GM19438 (cell line): ENCODE data around the gene KDM7A.
A peak's percentile ranks its signal among the peaks of the same experiment; 100 is the strongest.
"Not testable (repeated sequence)": the region's sequence is repeated elsewhere in the genome, so short reads cannot be mapped to it uniquely, and the experiment has no call there.

Source experiments
- ATAC-seq: cut with Tn5 transposase; IDR thresholded peaks from one replicate; pipeline ENCODE4 v1.9.1; 2021; ENCODE audit warnings: low read depth; ENCODE audit not compliant: unreplicated experiment

Gene KDM7A

DNA sequence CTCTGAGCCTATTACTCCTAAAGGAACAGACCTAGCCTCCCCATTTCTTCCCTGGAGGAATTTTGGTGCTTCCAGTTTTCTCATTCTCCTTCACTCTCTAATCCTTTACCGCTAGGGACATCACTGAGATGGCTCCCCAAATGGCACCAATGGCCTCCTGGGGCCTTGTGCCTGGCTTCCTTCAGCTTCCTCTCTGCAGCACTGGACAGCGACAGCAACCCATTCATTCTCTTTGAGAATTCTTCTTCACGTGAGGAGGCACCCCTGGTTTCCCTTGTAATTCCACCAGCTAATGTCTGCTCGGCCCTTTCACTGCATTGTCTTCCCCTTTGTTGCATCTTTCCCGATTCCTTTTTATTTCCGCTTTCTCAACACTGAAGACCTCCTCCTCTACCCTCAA lies 24.6 kb upstream of the KDM7A start:
- ATAC-seq: no peak

DNA sequence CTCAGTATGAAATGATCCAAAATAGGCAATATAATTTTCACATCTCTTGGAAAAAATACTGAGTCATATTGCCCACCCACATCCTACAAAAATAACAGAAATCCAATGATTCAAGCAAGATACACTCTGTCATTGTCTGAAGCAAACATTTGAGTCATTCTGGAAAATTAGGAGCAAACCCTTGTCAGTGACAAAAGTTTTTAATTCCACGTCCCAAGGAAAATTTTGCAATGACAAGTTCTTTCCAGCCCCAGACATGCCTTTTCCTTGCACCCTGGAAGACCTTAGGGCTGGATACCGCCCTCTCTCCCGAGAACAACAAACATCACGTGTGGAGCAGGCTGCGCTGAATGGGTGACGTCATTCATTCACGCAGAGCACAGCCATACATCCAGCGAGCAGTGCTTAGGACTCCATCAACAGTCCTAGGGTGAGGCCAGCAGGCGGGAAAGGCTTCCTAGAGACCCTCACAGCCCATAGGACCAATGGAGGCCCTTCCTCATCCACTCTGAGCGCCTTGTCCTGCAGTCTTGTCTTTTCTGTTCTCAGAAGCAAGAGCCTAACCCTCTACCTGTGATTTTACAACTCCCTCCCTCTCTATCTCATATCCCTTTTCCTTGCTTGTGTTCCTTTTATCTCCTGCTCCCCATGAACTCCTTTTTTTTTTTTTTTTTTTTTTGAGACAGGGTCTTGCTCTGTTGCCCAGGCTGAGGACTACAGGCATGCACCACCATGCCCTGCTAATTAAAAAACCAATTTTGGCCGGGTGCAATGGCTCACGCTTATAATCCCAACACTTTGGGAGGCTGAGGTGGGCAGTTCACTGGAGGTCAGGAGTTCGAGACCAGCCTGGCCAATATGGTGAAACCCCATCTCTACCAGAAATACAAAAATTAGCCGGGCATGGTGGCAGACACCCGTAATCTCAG lies 23.5 kb upstream of the KDM7A start:
- ATAC-seq: no peak

DNA sequence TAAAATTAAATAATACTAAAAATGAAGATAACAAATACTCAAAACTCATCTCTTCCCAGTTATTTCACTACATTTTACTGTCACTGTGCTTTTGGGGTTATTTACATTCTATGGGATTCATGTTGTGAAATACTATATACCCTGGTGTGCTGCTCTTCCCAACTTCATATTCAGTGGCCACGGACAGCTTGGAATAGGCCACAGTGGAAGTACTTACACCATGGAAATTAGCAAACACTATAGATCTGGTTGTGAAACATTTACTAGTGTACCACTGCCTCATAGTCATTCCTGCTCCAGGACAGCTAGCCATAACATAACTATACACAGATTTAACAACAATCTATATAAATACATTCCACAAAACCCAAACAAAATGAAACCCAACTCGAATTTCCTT lies 21.2 kb upstream of the KDM7A start:
- no peak for ATAC-seq

DNA sequence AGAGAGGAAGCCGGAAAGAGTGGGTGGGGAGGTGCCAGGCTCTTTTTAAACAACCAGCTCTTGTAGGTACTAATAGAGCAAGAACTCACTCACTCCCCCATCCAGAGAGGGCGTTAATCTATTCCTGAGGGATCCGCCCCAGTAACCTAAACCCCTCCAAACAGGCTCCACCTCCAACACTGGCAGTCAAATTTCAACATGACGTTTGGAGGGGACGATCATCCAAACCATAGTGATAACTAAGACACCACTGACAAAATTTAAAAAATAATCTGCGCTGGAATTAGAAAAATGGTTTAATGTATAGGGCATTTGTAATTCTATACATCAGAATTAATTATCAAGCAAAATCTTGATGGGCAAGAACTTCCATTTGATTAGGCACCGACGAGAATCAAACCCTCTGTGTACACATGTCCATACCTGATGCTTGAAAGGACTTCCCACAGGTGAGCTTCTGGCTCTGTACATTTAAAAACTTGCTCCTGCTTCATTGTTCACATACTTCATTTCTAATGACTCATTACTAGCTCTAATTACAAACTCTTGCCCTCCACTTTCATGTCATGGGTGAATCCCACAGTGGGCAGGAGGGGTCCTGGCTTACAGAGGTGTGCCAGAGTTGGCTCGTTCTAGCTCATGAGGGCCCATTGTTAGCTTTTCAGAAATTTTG lies 20.6 kb upstream of the KDM7A start:
- no peak for ATAC-seq

DNA sequence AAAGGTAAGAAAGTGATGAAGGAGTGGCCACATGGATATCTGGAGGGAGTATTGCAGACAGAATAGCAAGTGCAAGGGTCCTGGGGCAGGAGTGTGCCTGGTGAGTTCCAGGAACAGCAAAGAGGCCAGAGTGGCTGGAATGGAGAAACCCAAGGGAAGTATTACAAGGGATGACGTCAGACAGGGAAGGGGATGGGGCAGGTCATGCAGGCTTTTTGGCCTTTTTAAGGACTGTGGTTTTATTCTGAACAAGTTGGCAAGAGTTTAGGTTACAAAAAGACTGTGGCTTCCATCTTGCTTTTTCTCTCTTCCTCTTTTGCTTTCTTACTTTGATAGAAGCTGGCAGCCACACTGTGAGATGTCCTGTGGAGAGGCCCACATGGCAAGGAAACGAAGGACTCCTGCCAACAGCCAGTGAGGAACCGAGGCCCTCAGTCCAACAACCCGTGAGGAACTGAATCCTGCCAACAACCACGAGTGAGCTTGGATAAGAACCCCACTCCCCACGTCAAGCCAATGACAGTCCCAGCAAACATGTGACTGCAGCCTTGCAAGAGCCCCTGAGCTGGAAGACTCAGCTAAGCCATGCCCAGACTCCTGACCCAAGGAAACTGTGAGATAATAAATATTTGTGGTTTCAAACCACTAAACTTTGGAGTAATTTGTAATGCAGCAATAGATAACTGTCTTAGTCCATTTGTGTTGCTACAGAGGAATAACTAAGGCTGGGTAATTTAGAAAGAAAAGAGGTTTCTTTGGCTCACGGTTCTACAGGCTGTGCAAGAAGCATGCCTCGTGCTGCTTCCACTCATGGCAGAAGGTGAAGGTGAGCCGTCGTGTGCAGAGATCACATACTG lies 19.8 kb upstream of the KDM7A start:
- no peak for ATAC-seq

DNA sequence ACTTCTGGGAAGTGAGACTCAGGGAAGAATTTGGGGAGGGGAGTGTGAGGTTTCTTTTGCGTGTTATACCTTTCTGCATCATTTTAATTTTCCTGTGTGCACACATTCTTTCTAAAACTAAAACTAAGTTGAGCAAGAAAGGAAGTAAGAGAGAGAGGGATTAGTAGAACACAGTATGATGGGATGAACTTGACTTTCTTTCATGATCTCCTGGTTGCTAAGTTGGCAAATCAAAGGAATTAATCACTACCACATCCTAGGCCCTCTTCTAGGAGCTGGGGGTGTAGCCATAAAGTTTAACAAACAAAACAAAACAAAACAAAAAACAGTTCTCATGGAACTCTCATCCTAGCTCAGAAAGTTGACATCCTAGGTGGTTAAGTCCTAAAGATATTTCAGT lies 19.1 kb upstream of the KDM7A start:
- no peak for ATAC-seq

DNA sequence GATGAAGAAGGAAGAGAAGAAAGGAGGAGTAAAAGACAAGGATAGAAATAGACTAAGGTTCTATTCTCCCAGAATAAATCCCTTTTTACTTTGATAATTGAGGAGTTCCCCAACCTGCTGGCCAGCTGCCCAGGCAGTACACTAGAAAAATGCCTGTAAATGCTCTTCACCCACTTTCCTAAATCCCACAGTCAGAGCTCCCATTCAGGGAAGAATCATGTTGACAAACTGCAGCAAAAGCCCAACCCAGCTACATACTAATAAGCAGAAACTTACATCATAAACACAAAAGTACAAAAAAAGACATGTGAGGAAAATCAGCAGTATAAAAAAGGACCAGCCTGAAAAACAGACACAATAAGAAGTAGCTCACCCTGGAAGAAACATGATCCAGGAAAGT lies 15.8 kb upstream of the KDM7A start:
- no peak for ATAC-seq

DNA sequence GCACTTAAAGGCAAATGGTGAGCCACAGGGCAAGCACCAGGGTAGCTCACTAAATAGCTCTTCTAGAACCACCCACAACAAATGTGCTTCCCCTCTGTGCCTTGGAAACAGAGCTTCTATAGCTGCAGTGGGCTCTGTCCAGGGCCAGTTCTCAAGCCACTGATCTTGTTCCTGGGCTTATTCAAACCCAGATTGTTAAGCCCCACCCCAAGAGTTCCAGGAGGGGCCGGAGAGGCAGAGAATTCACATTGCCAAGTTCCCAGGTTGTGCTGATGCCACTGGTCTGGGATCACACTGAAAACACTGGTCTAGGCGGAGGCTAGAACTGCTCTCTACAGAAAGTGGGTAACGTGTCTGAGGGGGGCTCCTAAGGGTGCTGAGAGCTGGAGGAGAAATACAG lies 15.4 kb upstream of the KDM7A start:
- ATAC-seq: no peak

DNA sequence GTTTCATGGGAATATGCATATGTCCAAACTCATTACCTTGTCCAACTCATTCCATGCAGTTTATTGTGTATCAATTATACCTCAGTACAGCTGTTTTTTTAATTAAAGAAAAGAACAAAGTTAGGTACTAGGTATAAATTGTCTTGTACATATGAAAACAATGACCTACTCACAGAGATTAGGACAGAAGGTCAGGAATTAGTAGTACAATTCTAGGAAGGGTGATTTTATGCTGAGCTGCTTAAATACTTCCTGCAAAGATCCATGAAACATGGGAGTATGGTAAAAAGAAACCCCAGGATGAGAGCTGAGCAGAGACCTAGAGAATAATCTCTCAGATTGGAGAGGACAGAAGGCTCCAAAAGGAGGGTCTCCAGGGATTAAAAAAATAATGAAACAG lies 13.8 kb upstream of the KDM7A start:
- no peak for ATAC-seq

DNA sequence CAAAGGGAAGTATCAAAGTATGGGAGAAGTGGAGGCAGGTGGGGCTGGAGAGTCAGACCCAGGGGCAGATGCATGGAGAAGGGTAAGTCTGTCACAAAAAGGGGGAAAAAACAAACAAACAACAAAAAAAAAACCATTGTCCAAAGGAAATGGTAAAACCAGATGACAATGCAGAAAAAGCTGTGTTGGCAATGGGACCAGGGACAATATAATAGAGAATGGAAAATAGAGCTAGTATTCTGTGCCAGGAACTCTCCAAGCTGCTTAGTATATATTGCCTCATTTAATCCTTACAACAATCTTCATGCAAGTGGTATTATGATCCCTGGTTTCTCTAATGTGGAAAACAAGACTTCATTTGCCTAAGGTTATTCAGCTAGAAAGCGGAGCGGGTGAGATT lies 13.1 kb upstream of the KDM7A start:
- ATAC-seq: no peak

DNA sequence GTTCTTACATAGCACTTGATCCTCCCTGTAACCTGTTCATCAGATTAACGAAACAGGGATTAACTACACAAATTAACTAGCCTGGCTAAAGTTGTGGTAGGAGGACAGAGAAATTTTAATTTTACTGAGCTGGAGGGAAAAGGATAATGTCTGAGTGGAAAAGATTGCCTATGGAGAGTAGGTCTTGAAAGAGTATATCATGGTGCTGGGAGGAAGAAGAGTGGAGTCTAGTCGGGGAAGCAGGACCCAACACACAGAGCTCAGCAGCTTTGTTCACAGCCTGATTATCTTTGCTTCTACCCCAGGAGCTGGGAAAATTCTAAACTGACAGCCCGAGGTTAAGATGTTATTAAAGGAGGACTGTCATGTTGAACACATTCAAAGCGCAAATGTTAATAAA lies 6.1 kb upstream of the KDM7A start:
- ATAC-seq: no peak

DNA sequence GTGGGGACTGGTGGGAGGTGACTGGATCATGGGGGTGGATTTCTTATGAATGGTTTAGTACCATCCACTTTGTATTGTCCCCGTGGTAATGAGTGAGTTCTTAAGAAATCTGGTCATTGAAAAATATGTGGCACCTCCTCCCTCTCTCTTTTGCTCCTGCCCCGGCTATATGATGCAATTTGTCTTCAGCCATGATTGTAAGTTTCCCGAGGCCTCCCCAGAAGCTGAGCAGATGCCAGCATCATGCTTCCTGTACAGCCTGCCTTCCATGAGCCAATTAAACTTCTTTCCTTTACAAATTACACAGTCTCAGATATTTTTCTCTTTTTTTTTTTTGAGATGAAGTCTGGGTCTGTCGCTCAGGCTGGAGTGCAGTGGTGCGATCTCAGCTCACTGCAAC lies 2.6 kb upstream of the KDM7A start:
- ATAC-seq: no peak

DNA sequence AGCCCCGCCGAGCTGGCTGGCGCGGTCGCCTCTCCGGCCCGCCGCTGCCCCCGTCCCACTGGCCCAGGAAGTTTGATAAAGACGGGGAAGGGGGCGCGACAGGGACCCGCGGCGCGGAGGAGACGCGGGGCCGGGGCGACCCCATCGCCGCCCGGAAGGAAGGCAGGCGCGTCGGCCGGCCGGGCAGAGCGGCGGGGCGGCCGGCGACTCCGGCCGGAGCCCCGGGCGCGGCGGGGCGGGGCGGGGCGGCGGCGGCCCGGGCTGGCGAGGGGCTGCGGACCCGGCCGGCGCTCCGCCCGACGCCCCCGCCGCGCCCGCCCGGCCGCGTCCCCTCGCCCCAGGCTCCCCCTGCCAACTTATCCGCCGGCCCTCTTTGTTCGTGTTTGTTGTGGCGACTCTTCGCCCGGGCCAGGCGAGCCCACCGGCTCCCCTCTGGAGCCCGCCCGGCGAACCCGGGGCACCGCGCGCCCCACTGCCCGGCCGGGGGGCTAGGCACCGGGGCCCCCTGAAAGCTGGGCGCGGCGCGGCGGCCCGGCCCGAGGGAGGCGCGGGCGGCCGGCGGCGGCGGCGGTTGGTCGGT lies 571 bp downstream of the KDM7A start:
- no peak for ATAC-seq

DNA sequence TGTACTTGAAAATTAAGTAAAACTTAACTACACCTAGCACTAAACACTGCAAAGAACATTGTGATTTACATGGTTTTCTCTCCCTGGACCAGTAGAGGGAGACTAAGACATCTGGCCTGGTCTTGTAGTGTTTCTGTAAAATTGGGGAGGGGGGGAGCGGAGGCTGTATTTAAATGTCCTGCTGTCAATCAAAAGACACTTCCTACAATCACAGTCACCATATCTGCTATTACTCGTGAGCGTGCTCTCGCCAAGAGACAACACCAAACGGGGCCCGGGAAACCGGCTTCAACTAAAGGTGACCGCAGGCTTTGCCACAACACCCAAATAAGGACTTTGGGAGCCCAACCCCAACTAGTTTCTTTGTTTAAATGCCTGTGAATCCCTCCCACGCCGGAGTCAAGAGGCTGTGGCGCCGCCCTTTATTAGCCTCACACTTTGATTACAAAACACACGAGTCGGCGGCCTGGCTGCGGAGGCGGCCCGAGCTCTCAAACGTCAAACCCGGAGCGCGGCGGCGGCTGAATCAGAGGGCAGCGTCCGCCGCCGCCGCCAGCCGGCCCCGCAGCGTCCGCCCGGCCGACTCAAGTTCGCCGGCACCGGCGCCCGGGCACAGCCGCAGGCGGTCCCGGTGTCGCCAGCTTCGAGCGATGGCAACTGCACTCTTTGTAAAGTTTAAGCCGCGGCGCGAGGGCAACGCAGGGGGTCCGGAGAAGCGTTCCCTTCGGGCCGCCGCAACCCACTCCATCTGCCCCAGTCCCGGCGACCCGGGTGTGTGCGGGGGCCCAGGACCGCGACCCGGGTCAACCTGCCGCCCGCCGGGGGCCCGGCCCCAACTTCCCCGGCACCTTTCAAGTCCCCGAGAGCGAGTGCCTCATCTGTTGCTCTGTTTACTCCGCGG lies 1.3 kb downstream of the KDM7A start:
- peak; percentile 40 for ATAC-seq

DNA sequence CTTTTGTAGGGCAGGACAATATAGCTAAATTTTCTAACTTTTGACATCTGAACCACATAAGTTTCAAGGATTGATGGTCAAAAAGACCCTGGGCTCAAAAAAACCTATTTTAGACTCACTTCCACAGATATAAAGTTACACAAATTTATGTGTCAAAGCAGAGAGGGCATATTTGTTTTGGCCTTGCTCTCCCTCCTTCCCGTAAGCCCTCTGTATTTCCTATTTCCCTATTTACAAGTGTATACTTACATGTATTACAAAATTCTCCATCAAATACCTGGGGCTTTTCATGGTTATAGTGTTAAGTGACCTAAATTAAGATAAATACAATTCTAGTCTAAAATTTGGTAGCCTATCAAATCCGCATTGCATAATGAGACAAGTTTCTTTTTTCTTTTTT lies 2.6 kb downstream of the KDM7A start:
- no peak for ATAC-seq

DNA sequence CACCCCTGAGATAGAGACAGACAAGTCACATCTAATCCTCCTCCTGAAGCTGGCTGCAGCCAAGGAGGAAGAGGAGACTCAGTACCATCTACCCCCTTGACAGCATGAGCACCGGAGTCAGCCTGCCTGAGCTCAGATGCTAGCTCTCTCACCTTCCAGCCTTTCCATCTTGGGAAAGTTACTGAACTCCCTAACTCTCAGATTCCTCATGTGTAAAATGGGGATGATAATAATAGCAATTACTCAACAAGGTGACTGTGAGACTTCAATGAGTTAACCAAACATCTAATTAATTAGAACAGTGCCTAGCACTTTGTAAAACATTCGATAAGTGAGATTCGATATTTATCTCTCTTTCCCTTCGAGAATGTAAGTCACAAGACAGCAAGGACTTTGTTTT lies 6.4 kb downstream of the KDM7A start:
- no peak for ATAC-seq

DNA sequence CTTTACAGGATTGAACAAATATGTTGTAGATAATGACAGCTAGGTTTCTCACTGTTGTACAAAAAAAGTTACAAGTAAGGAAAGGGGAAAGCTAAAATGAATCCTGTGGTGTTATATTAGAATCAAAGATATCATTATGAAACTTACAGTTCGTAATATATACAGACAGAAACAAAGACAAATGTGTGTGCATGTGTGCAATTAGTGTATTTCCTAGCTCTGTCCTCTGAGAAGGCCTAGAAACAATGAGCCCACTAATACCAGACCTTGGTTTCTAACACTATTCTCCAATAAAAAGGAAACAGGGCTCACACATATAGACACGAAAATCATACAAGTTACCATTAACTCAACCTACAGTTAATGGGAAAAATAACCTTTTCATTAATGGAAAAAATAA lies 8.0 kb downstream of the KDM7A start:
- no peak for ATAC-seq

DNA sequence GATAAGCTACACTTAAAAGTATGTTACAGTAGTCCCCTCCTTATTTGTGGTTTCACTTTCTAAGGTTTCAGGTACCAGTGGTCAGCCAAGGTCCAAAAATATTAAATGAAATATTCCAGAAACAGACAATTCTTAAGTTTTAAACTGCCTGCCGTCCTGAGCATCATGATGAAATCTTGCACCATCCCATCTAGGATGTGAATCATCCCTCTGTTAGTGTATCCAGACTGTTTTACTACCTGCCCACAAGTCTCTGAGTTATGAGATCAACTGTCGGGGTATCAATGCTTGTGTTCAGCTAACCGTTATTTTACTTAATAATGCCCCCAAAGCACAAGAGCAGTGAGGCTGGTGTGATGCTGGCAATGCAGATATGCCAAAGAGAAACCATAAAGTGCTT lies 11.4 kb downstream of the KDM7A start:
- no peak for ATAC-seq

DNA sequence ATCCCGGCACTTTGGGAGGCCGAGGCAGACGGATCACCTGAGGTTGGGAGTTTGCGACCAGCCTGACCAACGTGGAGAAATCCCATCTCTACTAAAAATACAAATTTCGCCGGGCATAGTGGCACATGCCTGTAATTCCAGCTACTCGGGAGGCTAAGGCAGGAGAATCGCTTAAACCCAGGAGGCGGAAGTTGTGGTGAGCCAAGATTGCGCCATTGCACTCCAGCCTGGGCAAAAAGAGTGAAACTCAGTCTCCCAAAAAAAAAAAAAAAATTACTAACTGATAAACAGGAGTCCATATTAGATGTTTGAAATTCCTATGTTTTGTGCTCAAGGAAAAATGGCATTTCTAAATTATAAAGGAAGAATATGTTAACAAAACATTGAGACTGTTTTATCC lies 14.7 kb downstream of the KDM7A start:
- not testable (repeated sequence) for ATAC-seq

DNA sequence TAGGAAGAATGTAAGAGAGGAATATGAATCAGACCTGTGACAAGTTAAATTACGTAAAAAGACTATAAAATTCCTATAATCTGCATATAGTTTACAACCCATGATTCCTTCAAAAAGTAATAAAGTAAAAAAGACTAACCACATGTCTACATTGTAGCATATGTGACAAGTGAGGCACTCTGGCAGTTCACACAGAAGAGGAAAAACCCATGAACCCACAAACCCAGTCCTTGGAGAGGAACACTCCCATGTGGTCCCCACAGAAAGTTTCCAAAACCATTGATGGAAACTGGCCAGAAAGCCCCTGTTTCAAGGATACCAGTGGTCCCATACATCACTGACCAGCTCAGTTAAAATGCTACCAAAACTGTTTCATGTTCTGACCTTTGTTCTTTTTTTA lies 15.7 kb downstream of the KDM7A start:
- ATAC-seq: no peak
